ENCODE results near the gene HIPK2.
"Not testable (repeated sequence)": the region's sequence is repeated elsewhere in the genome, so short reads cannot be mapped to it uniquely, and the experiment has no call there.

The HIPK2 gene

GRCh38 chr7:139681463-139681755 lies 96.4 kb downstream of the HIPK2 start:
- H3K9me3 Mint-ChIP-seq, result peaks cover 10% of the 10 kb centered on the region
- H3K4me3 Mint-ChIP-seq, result peak overlapping the region; percentile 75
- H3K4me1 Mint-ChIP-seq (ENCODE audit: low read depth), result peaks cover 61% of the 10 kb centered on the region
- H3K27me3 Mint-ChIP-seq, result no peaks in the 10 kb centered on the region
- peaks cover 33% of the 10 kb centered on the region for H3K36me3 Mint-ChIP-seq (ENCODE audit: low read depth)
- peak overlapping the region; percentile 97 for H3K27ac Mint-ChIP-seq

GRCh38 chr7:139680676-139681462 lies 96.9 kb downstream of the HIPK2 start:
- peaks cover 62% of the 10 kb centered on the region for H3K4me1 Mint-ChIP-seq (ENCODE audit: low read depth)

GRCh38 chr7:139679731-139680594 lies 97.8 kb downstream of the HIPK2 start:
- peaks cover 27% of the 10 kb centered on the region for H3K36me3 Mint-ChIP-seq (ENCODE audit: low read depth)
- H3K4me1 Mint-ChIP-seq (ENCODE audit: low read depth), result peaks cover 69% of the 10 kb centered on the region
- H3K27me3 Mint-ChIP-seq, result no peaks in the 10 kb centered on the region
- peak overlapping the region; percentile 97 for H3K27ac Mint-ChIP-seq
- H3K9me3 Mint-ChIP-seq, result peaks cover 4% of the 10 kb centered on the region
- H3K4me3 Mint-ChIP-seq, result peak overlapping the region; percentile 45

More at GRCh38 chr7:139680676-139681462, 96.9 kb downstream of the HIPK2 start:
- peaks cover 28% of the 10 kb centered on the region for H3K36me3 Mint-ChIP-seq (ENCODE audit: low read depth)
- H3K27me3 Mint-ChIP-seq, result no peaks in the 10 kb centered on the region
- H3K4me3 Mint-ChIP-seq, result peak overlapping the region; percentile 75
- peaks cover 6% of the 10 kb centered on the region for H3K9me3 Mint-ChIP-seq
- peak overlapping the region; percentile 97 for H3K27ac Mint-ChIP-seq

- H3K27me3 Mint-ChIP-seq, result no peaks in the 10 kb centered on the region
- H3K4me3 Mint-ChIP-seq, result no peak overlapping the region
- no peaks in the 10 kb centered on the region for H3K9me3 Mint-ChIP-seq
- peaks cover 68% of the 10 kb centered on the region for H3K4me1 Mint-ChIP-seq (ENCODE audit: low read depth)
- H3K27ac Mint-ChIP-seq, result no peak overlapping the region
- H3K36me3 Mint-ChIP-seq (ENCODE audit: low read depth), result peaks cover 31% of the 10 kb centered on the region
Measured at GRCh38 chr7:139676390-139676789, 101.4 kb downstream of the HIPK2 start.

GRCh38 chr7:139675127-139676125 lies 102.4 kb downstream of the HIPK2 start:
- Mint-ChIP-seq H3K9me3 (no peaks in the 10 kb centered on the region), H3K36me3 (ENCODE audit: low read depth) (peaks cover 26% of the 10 kb centered on the region), H3K4me3 (no peak overlapping the region), H3K27ac (peak overlapping the region; percentile 9), H3K4me1 (ENCODE audit: low read depth) (peaks cover 65% of the 10 kb centered on the region), H3K27me3 (no peaks in the 10 kb centered on the region)

GRCh38 chr7:139674752-139675126 lies 103.1 kb downstream of the HIPK2 start:
- Mint-ChIP-seq H3K4me3 (no peak overlapping the region), H3K36me3 (ENCODE audit: low read depth) (peaks cover 26% of the 10 kb centered on the region), H3K9me3 (no peaks in the 10 kb centered on the region), H3K4me1 (ENCODE audit: low read depth) (peaks cover 66% of the 10 kb centered on the region), H3K27me3 (no peaks in the 10 kb centered on the region), H3K27ac (no peak overlapping the region)

- H3K4me1 Mint-ChIP-seq (ENCODE audit: low read depth), result peaks cover 66% of the 10 kb centered on the region
- no peaks in the 10 kb centered on the region for H3K9me3 Mint-ChIP-seq
- H3K27ac Mint-ChIP-seq, result no peak overlapping the region
- H3K4me3 Mint-ChIP-seq, result no peak overlapping the region
- H3K27me3 Mint-ChIP-seq, result no peaks in the 10 kb centered on the region
- peaks cover 26% of the 10 kb centered on the region for H3K36me3 Mint-ChIP-seq (ENCODE audit: low read depth)
Measured at GRCh38 chr7:139674341-139674740, 103.5 kb downstream of the HIPK2 start.

GRCh38 chr7:139673762-139674161 lies 104.0 kb downstream of the HIPK2 start:
- peaks cover 20% of the 10 kb centered on the region for H3K36me3 Mint-ChIP-seq (ENCODE audit: low read depth)
- H3K27ac Mint-ChIP-seq, result peak overlapping the region; percentile 89
- no peak overlapping the region for H3K4me3 Mint-ChIP-seq
- no peaks in the 10 kb centered on the region for H3K9me3 Mint-ChIP-seq
- no peaks in the 10 kb centered on the region for H3K27me3 Mint-ChIP-seq
- peaks cover 68% of the 10 kb centered on the region for H3K4me1 Mint-ChIP-seq (ENCODE audit: low read depth)

GRCh38 chr7:139673230-139673629 lies 104.6 kb downstream of the HIPK2 start:
- H3K4me3 Mint-ChIP-seq, result peak overlapping the region; percentile 47
- no peaks in the 10 kb centered on the region for H3K27me3 Mint-ChIP-seq

GRCh38 chr7:139671967-139672366 lies 105.8 kb downstream of the HIPK2 start:
- H3K9me3 Mint-ChIP-seq, result no peaks in the 10 kb centered on the region
- H3K27me3 Mint-ChIP-seq, result no peaks in the 10 kb centered on the region
- peaks cover 18% of the 10 kb centered on the region for H3K36me3 Mint-ChIP-seq (ENCODE audit: low read depth)
- H3K27ac Mint-ChIP-seq, result no peak overlapping the region
- H3K4me3 Mint-ChIP-seq, result no peak overlapping the region
- peaks cover 78% of the 10 kb centered on the region for H3K4me1 Mint-ChIP-seq (ENCODE audit: low read depth)

More at GRCh38 chr7:139673230-139673629, 104.6 kb downstream of the HIPK2 start:
- Mint-ChIP-seq H3K4me1 (ENCODE audit: low read depth) (peaks cover 72% of the 10 kb centered on the region), H3K36me3 (ENCODE audit: low read depth) (peaks cover 18% of the 10 kb centered on the region), H3K27ac (peak overlapping the region; percentile 89), H3K9me3 (no peaks in the 10 kb centered on the region)

GRCh38 chr7:139670662-139671061 lies 107.1 kb downstream of the HIPK2 start:
- not testable (repeated sequence) for H3K9me3 Mint-ChIP-seq, H3K4me3 Mint-ChIP-seq, H3K27me3 Mint-ChIP-seq, H3K27ac Mint-ChIP-seq
- Mint-ChIP-seq H3K4me1 (ENCODE audit: low read depth) (peaks cover 69% of the 10 kb centered on the region), H3K36me3 (ENCODE audit: low read depth) (peaks cover 22% of the 10 kb centered on the region)

- peak overlapping the region; percentile 83 for H3K27ac Mint-ChIP-seq
- H3K4me1 Mint-ChIP-seq (ENCODE audit: low read depth), result peaks cover 58% of the 10 kb centered on the region
- peak overlapping the region; percentile 59 for H3K4me3 Mint-ChIP-seq
- H3K9me3 Mint-ChIP-seq, result no peaks in the 10 kb centered on the region
- H3K27me3 Mint-ChIP-seq, result no peaks in the 10 kb centered on the region
- H3K36me3 Mint-ChIP-seq (ENCODE audit: low read depth), result peaks cover 18% of the 10 kb centered on the region
Measured at GRCh38 chr7:139669106-139670061, 108.4 kb downstream of the HIPK2 start.

GRCh38 chr7:139667377-139667776 lies 110.4 kb downstream of the HIPK2 start:
- Mint-ChIP-seq H3K36me3 (ENCODE audit: low read depth) (peaks cover 9% of the 10 kb centered on the region), H3K4me1 (ENCODE audit: low read depth) (peaks cover 39% of the 10 kb centered on the region), H3K9me3 (no peaks in the 10 kb centered on the region), H3K27ac (no peak overlapping the region), H3K4me3 (no peak overlapping the region), H3K27me3 (no peaks in the 10 kb centered on the region)
